MM.1S (cell line): ENCODE measurements around the gene CTNNBL1.

Experiments used
- DNase-seq: peaks from one replicate; pipeline ENCODE4 v3.0.0-alpha.2; 2015
- H2AFZ ChIP-seq: fragments of 300-600 bp; sonication (generic); 2 replicates; pipeline ENCODE4 v1.6.0; 2016; ENCODE audit warnings: antibody characterized with exemption, low read length
- H3F3A ChIP-seq: fragments of 300-600 bp; sonication (generic); 2 replicates; pipeline ENCODE4 v1.6.1; 2016; ENCODE audit warnings: mild to moderate bottlenecking, antibody characterized with exemption, low read length, moderate library complexity, mixed read lengths; ENCODE audit not compliant: insufficient read depth
- H3K27ac ChIP-seq: fragments of 300-600 bp; sonication (generic); 2 replicates; pipeline ENCODE4 v1.5.1; 2016; ENCODE audit warnings: mild to moderate bottlenecking, low read length
- H3K27me3 ChIP-seq: fragments of 300-600 bp; sonication (generic); replicated peaks from 2 replicates; pipeline ENCODE4 v1.6.0; 2016; ENCODE audit warnings: low read length; ENCODE audit not compliant: insufficient read depth
- H3K36me3 ChIP-seq: fragments of 300-600 bp; sonication (generic); replicated peaks from 2 replicates; pipeline ENCODE4 v1.6.1; 2016; ENCODE audit warnings: mild to moderate bottlenecking, low read length, mixed read lengths; ENCODE audit not compliant: insufficient read depth
- H3K4me1 ChIP-seq: fragments of 300-600 bp; sonication (generic); 2 replicates; pipeline ENCODE4 v1.6.1; 2016; ENCODE audit warnings: low read length, mixed read lengths
- H3K4me2 ChIP-seq: fragments of 300-600 bp; sonication (generic); 2 replicates; pipeline ENCODE4 v1.6.0; 2016; ENCODE audit warnings: low read depth, low read length
- H3K4me3 ChIP-seq: fragments of 300-600 bp; sonication (generic); 2 replicates; pipeline ENCODE4 v1.5.1; 2016; ENCODE audit warnings: low read length, mixed read lengths
- H3K79me2 ChIP-seq: fragments of 300-600 bp; sonication (generic); 2 replicates; pipeline ENCODE4 v1.6.1; 2016; ENCODE audit warnings: mixed run types, low read length, mixed read lengths
- H3K9ac ChIP-seq: fragments of 300-600 bp; sonication (generic); 2 replicates; pipeline ENCODE4 v1.6.1; 2016; ENCODE audit warnings: low read length, mixed read lengths
- H3K9me2 ChIP-seq: fragments of 300-600 bp; sonication (generic); replicated peaks from 2 replicates; pipeline ENCODE4 v1.6.1; 2016; ENCODE audit warnings: mild to moderate bottlenecking, low read length, mixed read lengths; ENCODE audit not compliant: insufficient read depth
- H3K9me3 ChIP-seq: fragments of 300-600 bp; sonication (generic); replicated peaks from 2 replicates; pipeline ENCODE4 v1.6.1; 2016; ENCODE audit warnings: mild to moderate bottlenecking, low read length, mixed read lengths; ENCODE audit not compliant: insufficient read depth
- H4K20me1 ChIP-seq: fragments of 300-600 bp; sonication (generic); 2 replicates; pipeline ENCODE4 v1.6.1; 2016; ENCODE audit warnings: mild to moderate bottlenecking, low read length, moderate library complexity, mixed read lengths; ENCODE audit not compliant: insufficient read depth
- CTCF ChIP-seq: fragments of 300-600 bp; sonication (generic); IDR thresholded peaks from 2 replicates; pipeline ENCODE4 v1.5.1; 2016; ENCODE audit warnings: antibody characterized with exemption, low read length, mixed read lengths
- EZH2 ChIP-seq: fragments of 300-600 bp; sonication (generic); optimal IDR thresholded peaks from 2 replicates; pipeline ENCODE3; 2017; ENCODE audit warnings: low read depth, mild to moderate bottlenecking, antibody characterized with exemption, low read length, mixed read lengths
- EZH2phosphoT487 ChIP-seq: fragments of 300-600 bp; sonication (generic); IDR thresholded peaks from 2 replicates; pipeline ENCODE4 v1.6.1; 2018; ENCODE audit warnings: antibody characterized with exemption, low read length

Gene CTNNBL1

GRCh38 chr20:37892001-37892400 lies 198.2 kb downstream of the CTNNBL1 start:
- H3K27ac ChIP-seq = no peak overlapping the region
- no peak for DNase-seq
- H3K4me3 ChIP-seq = no peak overlapping the region
- H3K4me2 ChIP-seq = no peak overlapping the region
- H3K36me3 ChIP-seq = no peaks in the 10 kb centered on the region
- no peaks in the 10 kb centered on the region for H3K4me1 ChIP-seq
- no peaks in the 10 kb centered on the region for H3F3A ChIP-seq
- no peaks in the 10 kb centered on the region for H4K20me1 ChIP-seq
- no peaks in the 10 kb centered on the region for H3K9me3 ChIP-seq
- no peaks in the 10 kb centered on the region for H3K79me2 ChIP-seq
- H2AFZ ChIP-seq = no peak overlapping the region
- H3K9ac ChIP-seq = no peak overlapping the region
- no peak for TF ChIP-seq EZH2
- no peak for TF ChIP-seq CTCF
- no peak for TF ChIP-seq EZH2phosphoT487
- no peaks in the 10 kb centered on the region for H3K27me3 ChIP-seq
- no peaks in the 10 kb centered on the region for H3K9me2 ChIP-seq

GRCh38 chr20:37893566-37894241 lies 199.9 kb downstream of the CTNNBL1 start:
- H3K27me3 ChIP-seq = peaks cover 11% of the 10 kb centered on the region; the same call in 1 of the 2 replicates
- H3K79me2 ChIP-seq = no peaks in the 10 kb centered on the region
- no peak overlapping the region for H3K9ac ChIP-seq
- DNase-seq = no peak
- H2AFZ ChIP-seq = no peak overlapping the region
- H3K27ac ChIP-seq = no peak overlapping the region
- H3K4me1 ChIP-seq = no peaks in the 10 kb centered on the region
- H3K4me2 ChIP-seq = no peak overlapping the region
- H3K4me3 ChIP-seq = no peak overlapping the region
- no peaks in the 10 kb centered on the region for H3K9me3 ChIP-seq
- no peaks in the 10 kb centered on the region for H4K20me1 ChIP-seq
- no peaks in the 10 kb centered on the region for H3K9me2 ChIP-seq
- H3F3A ChIP-seq = no peaks in the 10 kb centered on the region
- TF ChIP-seq EZH2 = no peak
- no peak for TF ChIP-seq EZH2phosphoT487
- no peaks in the 10 kb centered on the region for H3K36me3 ChIP-seq

GRCh38 chr20:37894454-37894853 lies 200.6 kb downstream of the CTNNBL1 start:
- no peaks in the 10 kb centered on the region for H3K9me3 ChIP-seq
- no peak for DNase-seq
- no peaks in the 10 kb centered on the region for H3K36me3 ChIP-seq
- no peak overlapping the region for H3K4me3 ChIP-seq
- no peaks in the 10 kb centered on the region for H3K79me2 ChIP-seq
- no peaks in the 10 kb centered on the region for H3K9me2 ChIP-seq
- TF ChIP-seq EZH2phosphoT487 (no peak), EZH2 (no peak), CTCF (no peak)
- H3K4me1 ChIP-seq = no peaks in the 10 kb centered on the region
- H4K20me1 ChIP-seq = no peaks in the 10 kb centered on the region
- H3F3A ChIP-seq = no peaks in the 10 kb centered on the region
- no peak overlapping the region for H3K4me2 ChIP-seq
- H3K27ac ChIP-seq = no peak overlapping the region
- H3K9ac ChIP-seq = no peak overlapping the region
- H2AFZ ChIP-seq = no peak overlapping the region
- peaks cover 13% of the 10 kb centered on the region; the same call in 1 of the 2 replicates for H3K27me3 ChIP-seq

DNA sequence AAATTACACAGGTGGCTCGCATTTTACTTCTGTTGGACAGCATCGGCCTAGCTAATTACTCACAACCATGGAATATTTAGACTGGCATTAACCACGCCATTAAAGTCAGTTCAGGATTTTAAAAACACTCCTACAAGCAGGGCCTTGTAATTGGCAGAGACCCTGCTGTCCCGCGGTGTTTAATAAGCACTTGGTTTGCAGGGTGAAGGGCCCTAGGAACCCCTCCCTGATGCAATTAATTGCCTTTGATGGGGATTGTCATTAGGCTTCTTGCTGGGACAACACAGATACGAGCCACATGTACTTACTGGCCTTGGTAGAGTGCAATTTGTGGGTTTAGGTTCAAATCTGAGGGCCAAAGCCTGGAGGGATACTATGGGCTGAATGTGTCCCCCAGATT lies 201.3 kb downstream of the CTNNBL1 start:
- no peak overlapping the region for H3K4me2 ChIP-seq
- no peak overlapping the region for H3K27ac ChIP-seq
- no peaks in the 10 kb centered on the region for H3K9me3 ChIP-seq
- no peaks in the 10 kb centered on the region for H3K79me2 ChIP-seq
- no peak for TF ChIP-seq EZH2phosphoT487
- no peak for TF ChIP-seq EZH2
- no peak for TF ChIP-seq CTCF
- H3K9me2 ChIP-seq = no peaks in the 10 kb centered on the region
- H3K27me3 ChIP-seq = peaks cover 13% of the 10 kb centered on the region; the same call in 1 of the 2 replicates
- no peak overlapping the region for H2AFZ ChIP-seq
- DNase-seq = no peak
- no peak overlapping the region for H3K9ac ChIP-seq
- H3K4me3 ChIP-seq = no peak overlapping the region
- no peaks in the 10 kb centered on the region for H3K4me1 ChIP-seq
- H4K20me1 ChIP-seq = no peaks in the 10 kb centered on the region
- H3F3A ChIP-seq = no peaks in the 10 kb centered on the region
- H3K36me3 ChIP-seq = no peaks in the 10 kb centered on the region
